Loucy (cell line): Measurements from ENCODE around the gene NDST1.

Experiments used
- H2AFZ ChIP-seq: fragments of 200-600 bp; sonication (generic); 2 replicates; pipeline ENCODE4 v1.6.0; 2016; ENCODE audit warnings: antibody characterized with exemption, mild to moderate bottlenecking, low read length, moderate library complexity
- H3F3A ChIP-seq: fragments of 200-600 bp; 2 replicates; pipeline ENCODE4 v1.6.0; 2016; ENCODE audit warnings: antibody characterized with exemption, low read depth, mild to moderate bottlenecking
- H3K27me3 ChIP-seq: fragments of 200-600 bp; sonication (generic); 2 replicates; pipeline ENCODE4 v1.6.1; 2014; ENCODE audit warnings: low read length, mild to moderate bottlenecking; ENCODE audit not compliant: insufficient read depth, poor library complexity, severe bottlenecking
- H3K36me3 ChIP-seq: fragments of 200-600 bp; sonication (generic); 2 replicates; pipeline ENCODE4 v1.6.1; 2016; ENCODE audit warnings: low read length; ENCODE audit not compliant: insufficient read depth
- H3K4me1 ChIP-seq: fragments of 200-600 bp; sonication (generic); 2 replicates; pipeline ENCODE4 v1.5.1; 2014; ENCODE audit warnings: low read length, mild to moderate bottlenecking; ENCODE audit not compliant: insufficient read depth, poor library complexity, severe bottlenecking
- H3K4me2 ChIP-seq: fragments of 200-600 bp; sonication (generic); 2 replicates; pipeline ENCODE4 v1.6.0; 2014; ENCODE audit warnings: antibody characterized with exemption, low read length, low read depth, mild to moderate bottlenecking; ENCODE audit not compliant: poor library complexity, severe bottlenecking
- H3K4me3 ChIP-seq: fragments of 200-600 bp; sonication (generic); 2 replicates; pipeline ENCODE4 v1.5.1; 2014; ENCODE audit warnings: low read length, mild to moderate bottlenecking, mixed read lengths; ENCODE audit not compliant: poor library complexity, severe bottlenecking
- H3K79me2 ChIP-seq: fragments of 200-600 bp; sonication (generic); 2 replicates; pipeline ENCODE4 v1.6.1; 2014; ENCODE audit warnings: low read length; ENCODE audit not compliant: insufficient read depth
- H3K9ac ChIP-seq: fragments of 200-600 bp; sonication (generic); 2 replicates; pipeline ENCODE4 v1.6.0; 2014; ENCODE audit warnings: mild to moderate bottlenecking, low read depth, low read length, moderate library complexity; ENCODE audit not compliant: poor library complexity, severe bottlenecking
- H3K9me2 ChIP-seq: fragments of 200-600 bp; sonication (generic); replicated peaks from 2 replicates; pipeline ENCODE4 v1.6.1; 2016; ENCODE audit warnings: low read depth, low read length, mixed read lengths
- H3K9me3 ChIP-seq: fragments of 200-600 bp; sonication (generic); 2 replicates; pipeline ENCODE4 v1.6.1; 2014; ENCODE audit warnings: mild to moderate bottlenecking, antibody characterized with exemption, low read length, low read depth; ENCODE audit not compliant: insufficient read depth
- H4K20me1 ChIP-seq: fragments of 200-600 bp; sonication (generic); 2 replicates; pipeline ENCODE4 v1.6.0; 2014; ENCODE audit warnings: antibody characterized with exemption, low read length, mild to moderate bottlenecking; ENCODE audit not compliant: insufficient read depth, poor library complexity, severe bottlenecking
- EZH2phosphoT487 ChIP-seq: fragments of 200-600 bp; IDR thresholded peaks from 2 replicates; pipeline ENCODE4 v1.6.1; 2018; ENCODE audit warnings: antibody characterized with exemption, mild to moderate bottlenecking, moderate library complexity, borderline replicate concordance
- TF ChIP-seq, protein P1 (sequence below): fragments of 200-600 bp; sonication (generic); conservative IDR thresholded peaks from 2 replicates; pipeline ENCODE4 v1.5.1; 2014; ENCODE audit warnings: mild to moderate bottlenecking, antibody characterized with exemption, low read length

Gene NDST1

DNA sequence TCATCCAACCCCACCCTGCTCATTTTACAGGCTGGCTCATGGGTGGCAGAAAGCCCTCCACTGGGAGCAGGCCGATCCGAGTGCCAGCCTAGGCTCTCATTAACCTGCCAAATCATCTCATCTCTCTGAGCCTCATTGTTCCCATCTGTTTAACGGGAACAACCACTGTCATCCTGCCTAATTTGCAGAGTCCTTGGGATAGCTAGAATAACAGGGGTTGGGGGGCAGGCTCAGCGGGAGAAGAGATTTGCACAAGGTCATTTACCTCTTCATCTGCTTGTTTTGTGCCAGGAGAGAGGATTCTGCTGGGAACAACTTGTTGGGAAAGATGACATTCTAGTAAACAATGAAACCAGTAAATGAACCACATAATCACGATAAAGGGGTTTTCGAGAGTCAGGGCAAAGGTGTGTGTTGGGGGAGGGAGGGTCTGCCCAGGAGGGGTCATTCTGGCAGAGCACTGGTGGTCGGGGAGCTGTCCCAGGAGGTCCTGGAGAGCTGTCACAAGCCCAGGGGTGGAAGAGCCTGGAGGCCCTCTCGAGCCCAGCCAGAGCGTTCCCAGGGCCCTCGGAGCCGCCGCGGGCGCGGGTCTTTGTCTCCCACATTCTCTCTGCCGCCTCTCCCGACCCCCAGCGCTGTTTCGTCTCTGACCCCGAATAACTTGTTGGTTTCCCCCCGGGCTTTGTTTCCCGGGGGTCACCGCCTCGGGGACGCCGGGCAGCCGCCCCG, 22.8 kb upstream of the NDST1 start:
- Histone ChIP-seq H2AFZ (no peak overlapping the region), H4K20me1 (no peaks in the 10 kb centered on the region), H3K27me3 (no peaks in the 10 kb centered on the region), H3F3A (no peaks in the 10 kb centered on the region), H3K79me2 (no peaks in the 10 kb centered on the region), H3K36me3 (no peaks in the 10 kb centered on the region), H3K9me2 (no peaks in the 10 kb centered on the region), H3K9me3 (no peaks in the 10 kb centered on the region), H3K4me1 (peaks cover 20% of the 10 kb centered on the region), H3K9ac (no peak overlapping the region), H3K4me2 (no peak overlapping the region), H3K4me3 (no peak overlapping the region)
- TF ChIP-seq EZH2phosphoT487 = no peak
- TF ChIP-seq, protein P1, sequence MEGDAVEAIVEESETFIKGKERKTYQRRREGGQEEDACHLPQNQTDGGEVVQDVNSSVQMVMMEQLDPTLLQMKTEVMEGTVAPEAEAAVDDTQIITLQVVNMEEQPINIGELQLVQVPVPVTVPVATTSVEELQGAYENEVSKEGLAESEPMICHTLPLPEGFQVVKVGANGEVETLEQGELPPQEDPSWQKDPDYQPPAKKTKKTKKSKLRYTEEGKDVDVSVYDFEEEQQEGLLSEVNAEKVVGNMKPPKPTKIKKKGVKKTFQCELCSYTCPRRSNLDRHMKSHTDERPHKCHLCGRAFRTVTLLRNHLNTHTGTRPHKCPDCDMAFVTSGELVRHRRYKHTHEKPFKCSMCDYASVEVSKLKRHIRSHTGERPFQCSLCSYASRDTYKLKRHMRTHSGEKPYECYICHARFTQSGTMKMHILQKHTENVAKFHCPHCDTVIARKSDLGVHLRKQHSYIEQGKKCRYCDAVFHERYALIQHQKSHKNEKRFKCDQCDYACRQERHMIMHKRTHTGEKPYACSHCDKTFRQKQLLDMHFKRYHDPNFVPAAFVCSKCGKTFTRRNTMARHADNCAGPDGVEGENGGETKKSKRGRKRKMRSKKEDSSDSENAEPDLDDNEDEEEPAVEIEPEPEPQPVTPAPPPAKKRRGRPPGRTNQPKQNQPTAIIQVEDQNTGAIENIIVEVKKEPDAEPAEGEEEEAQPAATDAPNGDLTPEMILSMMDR = no peak

DNA sequence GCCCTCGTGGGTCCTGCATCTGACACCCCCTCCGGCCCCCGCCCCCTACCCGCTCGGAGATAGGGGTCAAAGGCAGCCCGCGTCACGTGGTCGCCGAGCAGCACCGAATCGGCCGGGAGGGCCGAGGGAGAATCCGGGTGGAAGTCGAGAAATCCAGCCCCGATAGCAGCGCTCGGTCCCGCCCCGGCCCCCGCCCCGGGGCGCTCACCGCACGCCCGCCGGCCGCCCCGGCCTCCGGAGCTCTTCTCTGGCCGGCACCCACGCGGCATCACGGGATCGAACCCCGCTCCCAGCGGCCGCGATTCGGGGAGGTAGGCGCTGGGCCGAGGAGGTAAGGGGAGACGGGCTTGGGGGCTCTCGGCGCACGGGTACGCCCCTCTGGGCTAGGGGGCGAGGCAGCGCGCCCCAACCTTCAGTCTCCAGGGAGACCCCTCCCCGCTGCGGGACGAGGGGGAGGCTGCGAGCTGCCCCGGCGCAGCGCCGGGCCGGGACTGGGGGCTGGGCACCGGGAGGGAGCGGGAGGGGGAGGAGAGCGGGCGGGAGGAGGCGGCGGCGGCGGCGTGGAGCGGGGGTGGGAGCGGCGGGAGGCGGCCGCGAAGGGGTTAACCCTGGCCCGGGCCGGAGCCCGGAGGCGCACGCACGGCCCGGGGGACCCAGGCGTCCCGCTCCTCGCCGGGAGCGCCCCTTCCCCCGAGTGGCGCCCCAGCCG, 22.1 kb upstream of the NDST1 start:
- H3K79me2 ChIP-seq = no peaks in the 10 kb centered on the region
- H3K4me3 ChIP-seq = peak overlapping the region; percentile 92
- H3K36me3 ChIP-seq = no peaks in the 10 kb centered on the region
- peak overlapping the region; percentile 64 for H3K9ac ChIP-seq
- peak overlapping the region; percentile 72 for H3K4me2 ChIP-seq
- H3K9me3 ChIP-seq = no peaks in the 10 kb centered on the region
- no peaks in the 10 kb centered on the region for H4K20me1 ChIP-seq
- H3K9me2 ChIP-seq = no peaks in the 10 kb centered on the region
- peak overlapping the region; percentile 91 for H2AFZ ChIP-seq
- TF ChIP-seq EZH2phosphoT487 = no peak
- TF ChIP-seq, protein P1 = no peak
- peaks cover 22% of the 10 kb centered on the region for H3K4me1 ChIP-seq
- H3F3A ChIP-seq = no peaks in the 10 kb centered on the region
- H3K27me3 ChIP-seq = no peaks in the 10 kb centered on the region

DNA sequence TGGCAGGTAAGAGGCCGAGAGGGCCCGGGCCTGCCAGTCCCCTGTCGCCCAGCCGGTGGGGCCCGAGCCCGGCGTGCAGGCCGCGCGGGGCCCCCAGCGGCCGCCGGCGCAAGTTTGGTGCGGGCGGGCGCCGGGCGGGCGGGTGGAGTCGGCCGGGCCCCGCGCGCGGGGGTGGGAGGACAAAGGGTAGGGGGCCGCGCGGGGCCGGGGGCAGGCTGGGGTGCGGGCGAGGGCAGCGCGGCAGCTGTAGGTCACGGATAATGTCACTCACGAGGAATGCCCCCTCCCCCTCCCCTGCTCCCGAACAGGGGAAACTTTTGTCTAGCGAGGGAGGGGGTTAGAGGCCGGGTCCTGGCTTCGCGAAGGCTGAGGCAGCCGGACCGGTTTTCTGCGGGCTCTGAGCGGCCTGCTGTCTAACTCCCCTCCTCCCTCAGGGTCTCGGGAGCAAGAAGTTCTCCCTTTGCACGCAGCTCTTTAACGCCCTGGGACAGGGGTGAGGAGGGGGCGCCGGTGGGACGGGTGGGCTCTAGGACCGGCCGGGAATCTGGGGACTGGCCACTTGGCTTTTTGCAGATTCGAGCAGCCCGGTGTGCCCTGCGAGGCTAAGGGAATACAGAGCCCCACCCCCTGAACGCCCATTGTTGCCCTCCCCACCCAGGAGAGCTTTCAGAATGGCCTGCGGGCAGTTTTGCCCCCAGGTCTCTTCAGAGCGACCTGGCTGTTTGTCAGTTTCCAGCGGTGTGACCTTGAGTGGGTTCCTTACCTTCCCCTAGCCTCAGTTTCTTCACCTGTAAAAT, 21.3 kb upstream of the NDST1 start:
- peak overlapping the region; percentile 92 for H3K4me3 ChIP-seq
- no peaks in the 10 kb centered on the region for H3K79me2 ChIP-seq
- H3K36me3 ChIP-seq = no peaks in the 10 kb centered on the region
- no peaks in the 10 kb centered on the region for H3K9me2 ChIP-seq
- peak overlapping the region; percentile 78 for H3K4me2 ChIP-seq
- H3K9ac ChIP-seq = peak overlapping the region; percentile 79
- no peaks in the 10 kb centered on the region for H3K9me3 ChIP-seq
- H4K20me1 ChIP-seq = no peaks in the 10 kb centered on the region
- H3F3A ChIP-seq = no peaks in the 10 kb centered on the region
- TF ChIP-seq, protein P1 = no peak
- no peak for TF ChIP-seq EZH2phosphoT487
- peaks cover 26% of the 10 kb centered on the region for H3K4me1 ChIP-seq
- no peaks in the 10 kb centered on the region for H3K27me3 ChIP-seq
- peak overlapping the region; percentile 99 for H2AFZ ChIP-seq
